ENCODE results near the gene ARHGAP11A. TPM values are rescaled to one million over a fixed set of nuclear protein-coding genes. Genes with fewer than 3 reads are reported as not detected.
"Not testable (repeated sequence)": the region's sequence is repeated elsewhere in the genome, so short reads cannot be mapped to it uniquely, and the experiment has no call there.

Gene ARHGAP11A
- 100 to 1,000 TPM; 108 to 110 TPM for total RNA-seq

GRCh38 chr15:32615051-32615870 lies at the start of gene ARHGAP11A:
TSS of gene ARHGAP11A (plus strand) at chr15:32615504. CDS start at chr15:32616212, 708 bp downstream.
- CTCF ChIA-PET, POLR2A ChIA-PET: not testable (repeated sequence)

- CTCF ChIA-PET, POLR2A ChIA-PET: not testable (repeated sequence)
These were observed 46.3 kb upstream of the ARHGAP11A start for GRCh38 chr15:32568988-32569387.

- POLR2A ChIA-PET, CTCF ChIA-PET: not testable (repeated sequence)
These were observed 36.8 kb upstream of the ARHGAP11A start for GRCh38 chr15:32578482-32578881.

- POLR2A ChIA-PET, CTCF ChIA-PET: not testable (repeated sequence)
These were observed 29.5 kb upstream of the ARHGAP11A start for GRCh38 chr15:32585844-32586243.

GRCh38 chr15:32593151-32593550 lies 22.2 kb upstream of the ARHGAP11A start, which contains the start of gene GOLGA8N:
TSS of gene GOLGA8N (plus strand) at chr15:32593456.
- CTCF ChIA-PET, POLR2A ChIA-PET: not testable (repeated sequence)

GRCh38 chr15:32609518-32609917 lies 5.8 kb upstream of the ARHGAP11A start:
- CTCF ChIA-PET, POLR2A ChIA-PET: not testable (repeated sequence)

GRCh38 chr15:32610719-32611118 lies 4.6 kb upstream of the ARHGAP11A start:
- POLR2A ChIA-PET: not testable (repeated sequence)

GRCh38 chr15:32614712-32615050 lies 623 bp upstream of the ARHGAP11A start:
- CTCF ChIA-PET, POLR2A ChIA-PET: not testable (repeated sequence)

More at GRCh38 chr15:32610719-32611118, 4.6 kb upstream of the ARHGAP11A start:
- CTCF ChIA-PET: not testable (repeated sequence)

GRCh38 chr15:32615871-32616426 lies 645 bp downstream of the ARHGAP11A start:
- CTCF ChIA-PET, POLR2A ChIA-PET: not testable (repeated sequence)

- ChIA-PET POLR2A (no interaction called here), CTCF (no interaction called here)
These were observed 21.1 kb downstream of the ARHGAP11A start for GRCh38 chr15:32636410-32636809.

- ChIA-PET POLR2A (no interaction called here), CTCF (no interaction called here)
These were observed 21.7 kb downstream of the ARHGAP11A start for GRCh38 chr15:32636908-32637567.

- POLR2A ChIA-PET: no interaction called here
- CTCF ChIA-PET: no interaction called here
These were observed 22.4 kb downstream of the ARHGAP11A start for GRCh38 chr15:32637704-32638103.

- CTCF ChIA-PET: no interaction called here
These were observed 26.3 kb downstream of the ARHGAP11A start, which contains the start of gene SCG5 for GRCh38 chr15:32641517-32642059. TSS of gene SCG5 (plus strand) at chr15:32641710. CDS start at chr15:32643593, 1,883 bp downstream.

GRCh38 chr15:32642667-32643435 lies 27.5 kb downstream of the ARHGAP11A start:
- CTCF ChIA-PET: no interaction called here
- POLR2A ChIA-PET: interaction anchor here (0.6 kb wide), 1 partner anchor 20 kb away, joined by 4 read pairs; no protein-coding TSS in a partner anchor

More at GRCh38 chr15:32641517-32642059, 26.3 kb downstream of the ARHGAP11A start, which contains the start of gene SCG5:
- POLR2A ChIA-PET: no interaction called here

- POLR2A ChIA-PET: no interaction called here
- CTCF ChIA-PET: no interaction called here
These were observed 28.7 kb downstream of the ARHGAP11A start for GRCh38 chr15:32643907-32644445.

- ChIA-PET CTCF (no interaction called here), POLR2A (no interaction called here)
These were observed 31.0 kb downstream of the ARHGAP11A start for GRCh38 chr15:32646291-32646690.

GRCh38 chr15:32649342-32649741 lies 34.0 kb downstream of the ARHGAP11A start:
- ChIA-PET CTCF (interaction anchor here (0.6 to 1.7 kb wide), 3 partner anchors 11 to 32 kb away, joined by 3 to 5 read pairs (median 5); no protein-coding TSS in a partner anchor), POLR2A (no interaction called here)

- POLR2A ChIA-PET: no interaction called here
- CTCF ChIA-PET: no interaction called here
These were observed 36.0 kb downstream of the ARHGAP11A start for GRCh38 chr15:32651229-32651837.

GRCh38 chr15:32652178-32652577 lies 36.9 kb downstream of the ARHGAP11A start:
- ChIA-PET POLR2A (no interaction called here), CTCF (no interaction called here)

Data from activated CD8-positive, alpha-beta memory T cell treated with anti-CD3 and anti-CD28 coated beads for 36 hours (primary cell).